Stimulated activated CD8-positive, alpha-beta memory T cell treated with anti-CD3 and anti-CD28 coated beads, Interleukin-15, amount 100 ng/mL, for 4 hours (primary cell): ENCODE data around the gene CMC4.

Experiments
- DNase-seq, 2 donors: peaks; one replicate each; pipeline ENCODE4 v3.0.0-alpha.2; 2020; ENCODE audit warnings: low read depth in 2 of 2

CMC4 gene

GRCh38 chrX:155053656-155054055 is 17.3 kb downstream of the CMC4 start:
- no peak for DNase-seq

GRCh38 chrX:155052738-155053498 is 18.0 kb downstream of the CMC4 start:
- DNase-seq, result no peak

- no peak for DNase-seq
These were observed 21.8 kb downstream of the CMC4 start for GRCh38 chrX:155048977-155049619.

- no peak for DNase-seq
These were observed 24.0 kb downstream of the CMC4 start for GRCh38 chrX:155046811-155047528.

- no peak for DNase-seq
These were observed 24.7 kb downstream of the CMC4 start for GRCh38 chrX:155046129-155046810.

- no peak for DNase-seq
These were observed 35.2 kb downstream of the CMC4 start for GRCh38 chrX:155035688-155036087.

- DNase-seq, result no peak
These were observed 39.3 kb downstream of the CMC4 start for GRCh38 chrX:155031657-155032056.

GRCh38 chrX:155028877-155029291 is 42.1 kb downstream of the CMC4 start:
- DNase-seq, result no peak

- no peak for DNase-seq
These were observed 42.8 kb downstream of the CMC4 start for GRCh38 chrX:155028129-155028528.

- DNase-seq, result no peak
These were observed 43.3 kb downstream of the CMC4 start for GRCh38 chrX:155027509-155028066.

GRCh38 chrX:155026727-155027508 is 44.0 kb downstream of the CMC4 start, which contains the start of gene FUNDC2:
TSS of gene FUNDC2 (plus strand) at chrX:155026844. CDS start at chrX:155026939, 95 bp downstream.
- peak; percentile 88 to 92 for DNase-seq

GRCh38 chrX:155026420-155026726 is 44.6 kb downstream of the CMC4 start:
- DNase-seq, result no peak

- no peak for DNase-seq
These were observed 46.8 kb downstream of the CMC4 start for GRCh38 chrX:155023907-155024833.

GRCh38 chrX:155022585-155022984 is 48.4 kb downstream of the CMC4 start, which contains the start of gene F8:
TSS of gene F8 (minus strand) at chrX:155022723. CDS start at chrX:155022552, 171 bp downstream.
- no peak for DNase-seq

- no peak for DNase-seq
These were observed 50.3 kb downstream of the CMC4 start for GRCh38 chrX:155020591-155020990.
